CD14-positive monocyte (primary cell): ENCODE results near the gene BDH1. TPM values are rescaled to one million over a fixed set of nuclear protein-coding genes. Genes with fewer than 3 reads are reported as not detected.

ENCODE experiments used
- DNase-seq, 3 donors: peaks; one replicate each; pipeline ENCODE4 v3.0.0-alpha.2; 2011 to 2022
- H2AFZ ChIP-seq: 2 replicates; pipeline ENCODE4 v1.6.0; 2012; ENCODE audit warnings: mild to moderate bottlenecking, low read depth, low read length, inconsistent platforms; ENCODE audit not compliant: insufficient read depth, poor library complexity, severe bottlenecking
- H3K27ac ChIP-seq, 2 donors: 1 replicate in 1 of 2; 2 replicates in 1 of 2; pipeline ENCODE4 v1.5.1; 2012 to 2013; ENCODE audit warnings: low read length in 2 of 2, control low read depth in 1 of 2, inconsistent platforms in 1 of 2, low read depth in 1 of 2, mild to moderate bottlenecking in 1 of 2
- H3K27me3 ChIP-seq, 2 donors: one replicate each; pipeline versions ENCODE4 v1.6.0 to v1.6.1; 2011 to 2013; ENCODE audit warnings: low read length in 2 of 2; ENCODE audit not compliant: control insufficient read depth in 2 of 2, insufficient read depth in 2 of 2
- H3K36me3 ChIP-seq, 2 donors: replicated peaks in 1 of 2; 1 replicate in 1 of 2; 2 replicates in 1 of 2; pipeline versions ENCODE4 v1.5.1 to v1.6.1; 2012 to 2013; ENCODE audit warnings: low read length in 2 of 2, control low read depth in 1 of 2, inconsistent platforms in 1 of 2, mild to moderate bottlenecking in 1 of 2; ENCODE audit not compliant: insufficient read depth in 2 of 2, control insufficient read depth in 1 of 2
- H3K4me1 ChIP-seq, 2 donors: 1 replicate in 1 of 2; 2 replicates in 1 of 2; pipeline versions ENCODE4 v1.5.1 to v1.6.1; 2012 to 2013; ENCODE audit warnings: low read length in 2 of 2, control low read depth in 1 of 2, inconsistent platforms in 1 of 2, mild to moderate bottlenecking in 1 of 2, moderate library complexity in 1 of 2; ENCODE audit not compliant: insufficient read depth in 2 of 2, control insufficient read depth in 1 of 2
- H3K4me2 ChIP-seq: replicated peaks from 2 replicates; pipeline ENCODE3; 2012; ENCODE audit warnings: low read length, moderate library complexity, mild to moderate bottlenecking; ENCODE audit not compliant: poor library complexity, severe bottlenecking; ENCODE audit errors: extremely low read depth
- H3K4me3 ChIP-seq, 3 experiments: fragments of 200-600 bp in 1 of 3; sonication (generic) in 1 of 3; replicated peaks in 1 of 3; 1 replicate in 2 of 3; 2 replicates in 1 of 3; pipeline ENCODE4 v1.5.1; 2011 to 2013; ENCODE audit warnings: low read length in 3 of 3, mild to moderate bottlenecking in 3 of 3, control low read depth in 2 of 3, low read depth in 2 of 3, inconsistent platforms in 1 of 3, moderate library complexity in 1 of 3
- H3K79me2 ChIP-seq: 2 replicates; pipeline ENCODE4 v1.6.0; 2012; ENCODE audit warnings: mild to moderate bottlenecking, control low read depth, inconsistent platforms, low read length, moderate library complexity; ENCODE audit not compliant: insufficient read depth
- H3K9ac ChIP-seq: 2 replicates; pipeline ENCODE4 v1.6.0; 2017; ENCODE audit warnings: low read length, mild to moderate bottlenecking; ENCODE audit not compliant: insufficient read depth, poor library complexity, severe bottlenecking
- H3K9me3 ChIP-seq, 2 donors: replicated peaks in 1 of 2; 1 replicate in 1 of 2; 2 replicates in 1 of 2; pipeline versions ENCODE4 v1.5.1 to v1.6.1; 2012 to 2013; ENCODE audit warnings: low read length in 2 of 2, control low read depth in 1 of 2; ENCODE audit not compliant: control insufficient read depth in 1 of 2, insufficient read depth in 1 of 2
- H4K20me1 ChIP-seq: 2 replicates; pipeline ENCODE4 v1.6.0; 2012; ENCODE audit warnings: mild to moderate bottlenecking, low read length, control low read depth, moderate library complexity; ENCODE audit not compliant: insufficient read depth
- H3K27ac Mint-ChIP-seq, 7 donors: one replicate each; pipeline ENCODE4 v1.8.0; 2020; ENCODE audit warnings: mild to moderate bottlenecking in 7 of 7, mixed read lengths in 7 of 7, moderate library complexity in 6 of 7, inconsistent platforms in 2 of 7
- H3K27me3 Mint-ChIP-seq, 3 donors: one replicate each; pipeline ENCODE4 v1.8.0; 2021 to 2022; ENCODE audit warnings: low read depth in 3 of 3, mild to moderate bottlenecking in 3 of 3, mixed read lengths in 3 of 3, moderate library complexity in 3 of 3, inconsistent platforms in 1 of 3
- H3K36me3 Mint-ChIP-seq, 2 donors: one replicate each; pipeline ENCODE4 v1.8.0; 2020; ENCODE audit warnings: mixed read lengths in 2 of 2, inconsistent platforms in 1 of 2, mild to moderate bottlenecking in 1 of 2
- H3K4me1 Mint-ChIP-seq: one replicate; pipeline ENCODE4 v1.8.0; 2020; ENCODE audit warnings: mild to moderate bottlenecking, mixed read lengths
- H3K4me3 Mint-ChIP-seq, 2 donors: one replicate each; pipeline ENCODE4 v1.8.0; 2020; ENCODE audit warnings: mild to moderate bottlenecking in 2 of 2, mixed read lengths in 2 of 2, moderate library complexity in 1 of 2
- H3K9me3 Mint-ChIP-seq, 7 donors: one replicate each; pipeline ENCODE4 v1.8.0; 2020 to 2022; ENCODE audit warnings: mixed read lengths in 7 of 7, mild to moderate bottlenecking in 6 of 7, moderate library complexity in 6 of 7, inconsistent platforms in 2 of 7
- CTCF ChIP-seq: fragments of 200-600 bp; IDR thresholded peaks from one replicate; pipeline ENCODE4 v1.8.0; 2022; ENCODE audit warnings: antibody characterized with exemption, mild to moderate bottlenecking
- WGBS: methylation state at CpG from one replicate; pipeline ENCODE4 v1.1.5; 2013; ENCODE audit warnings: missing lambda C conversion rate; ENCODE audit not compliant: insufficient coverage; 5-methylcytosine and 5-hydroxymethylcytosine counted together
- intact Hi-C, 2 donors: fragments of 100-400 bp; cut with micrococcal nuclease; formaldehyde crosslinking; loops; one replicate each; pipeline versions ENCODE4 v1.15.0 to v1.15.1; 2023
- polyA plus RNA-seq, 3 donors: library from polyadenylated mRNA; depleted of rRNA in 1 of 3; unstranded in 2 of 3; stranded (reverse) in 1 of 3; fragments of 300-500 nt in 2 of 3; fragments of >200 nt in 1 of 3; fragmentation: Illumina TruSeq in 2 of 3; gene quantifications; 1 replicate in 2 of 3; 2 replicates in 1 of 3; pipeline ENCODE4 v1.2.3, GENCODE V29; 2012 to 2021

The BDH1 gene
- polyA plus RNA-seq, 3 donors: 2.8 to 5.3 (median 5.2) TPM

GRCh38 chr3:197546307-197547085 is 9.3 kb downstream of the BDH1 start:
- Histone ChIP-seq H2AFZ (peak overlapping the region; percentile 10), H3K4me1 (peaks cover 41 to 48% of the 10 kb centered on the region in 2 donors), H3K79me2 (peaks cover 60% of the 10 kb centered on the region), H3K4me3 (no peak overlapping the region), H3K27ac (peak overlapping the region; percentile 56 to 69), H3K4me2 (no peak overlapping the region), H3K9ac (peak overlapping the region; percentile 4), H3K27me3 (no peaks in the 10 kb centered on the region), H3K36me3 (no peaks in the 10 kb centered on the region), H3K9me3 (no peaks in the 10 kb centered on the region), H4K20me1 (no peaks in the 10 kb centered on the region)
- 93% methylated on average over 8 of the region's 10 CpGs for WGBS
- H3K9me3 Mint-ChIP-seq: peaks cover 0 to 2% (median 0%) of the 10 kb centered on the region in 7 donors
- intact Hi-C loops: no loop called here
- peak overlapping the region in 6 of 7 donors; percentile 36 to 88 (median 79) for H3K27ac Mint-ChIP-seq
- DNase-seq: no peak
- H3K36me3 Mint-ChIP-seq: peaks cover 0 to 7% of the 10 kb centered on the region in 2 donors
- H3K27me3 Mint-ChIP-seq: no peaks in the 10 kb centered on the region
- H3K4me1 Mint-ChIP-seq: peaks cover 45% of the 10 kb centered on the region
- H3K4me3 Mint-ChIP-seq: no peak overlapping the region
- no peak for TF ChIP-seq CTCF

DNA sequence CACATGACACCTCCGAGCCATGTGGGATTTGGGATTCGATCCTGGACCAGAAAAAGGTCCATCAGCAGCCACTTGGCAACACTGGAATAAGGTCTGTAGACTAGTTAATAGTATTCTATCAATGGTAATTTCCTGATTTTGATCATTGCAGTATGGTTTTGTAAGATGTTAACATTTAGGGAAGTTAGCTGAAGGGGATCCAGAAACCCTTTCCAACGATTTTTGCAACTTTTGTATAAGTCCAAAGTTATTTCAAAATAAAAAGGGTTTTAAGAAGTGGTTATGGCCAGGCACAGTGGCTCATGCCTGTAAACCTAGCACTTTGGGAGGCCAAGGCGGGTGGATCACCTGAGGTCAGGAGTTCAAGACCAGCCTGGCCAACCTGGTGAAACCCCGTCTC is 10.2 kb downstream of the BDH1 start:
- 52% methylated on average over 2 of the region's 5 CpGs for WGBS
- Histone ChIP-seq H3K4me1 (peaks cover 47 to 55% of the 10 kb centered on the region in 2 donors), H3K9ac (no peak overlapping the region), H3K36me3 (no peaks in the 10 kb centered on the region), H2AFZ (peak overlapping the region; percentile 41), H3K79me2 (peaks cover 51% of the 10 kb centered on the region), H3K27ac (peak overlapping the region; percentile 56 to 69), H3K9me3 (no peaks in the 10 kb centered on the region), H3K4me3 (no peak overlapping the region), H3K4me2 (peak overlapping the region; percentile 1), H4K20me1 (no peaks in the 10 kb centered on the region), H3K27me3 (no peaks in the 10 kb centered on the region)
- Mint-ChIP-seq H3K9me3 (peaks cover 0 to 2% (median 0%) of the 10 kb centered on the region in 7 donors), H3K4me3 (peak overlapping the region in 1 of 2 donors; percentile 58), H3K36me3 (peaks cover 0 to 7% of the 10 kb centered on the region in 2 donors), H3K27me3 (no peaks in the 10 kb centered on the region), H3K4me1 (peaks cover 54% of the 10 kb centered on the region), H3K27ac (peak overlapping the region; percentile 48 to 90 (median 81))
- intact Hi-C loops: no loop called here
- TF ChIP-seq CTCF: no peak
- peak; percentile 19 to 61 (median 36) for DNase-seq
